Gastroesophageal sphincter (tissue), 4 donors: ENCODE data around the gene MARCHF6. TPM values are rescaled to one million over a fixed set of nuclear protein-coding genes. Genes with fewer than 3 reads are reported as not detected.
"Not testable (repeated sequence)": the region's sequence is repeated elsewhere in the genome, so short reads cannot be mapped to it uniquely, and the experiment has no call there.

ENCODE experiments used
- ATAC-seq: fragments of 150-250 bp; one replicate; pipeline ENCODE4 v1.9.1; 2016; ENCODE audit warnings: mild to moderate bottlenecking, moderate library complexity
- H3K27ac ChIP-seq, 4 donors: fragments of 200-600 bp; sonication (generic) in 3 of 4; 1 replicate in 3 of 4; 2 replicates in 1 of 4; pipeline ENCODE4 v1.5.1; 2016 to 2019
- H3K27me3 ChIP-seq: fragments of 200-600 bp; sonication (generic); one replicate; pipeline ENCODE4 v1.5.1; 2019
- H3K36me3 ChIP-seq, 2 donors: fragments of 200-600 bp; sonication (generic); one replicate each; pipeline ENCODE4 v1.5.1; 2019; ENCODE audit warnings: control low read depth in 1 of 2
- H3K4me1 ChIP-seq, 3 donors: fragments of 200-600 bp; sonication (generic); 1 replicate in 2 of 3; 2 replicates in 1 of 3; pipeline ENCODE4 v1.5.1; 2016 to 2019; ENCODE audit warnings: control low read depth in 2 of 3
- H3K4me3 ChIP-seq, 2 donors: fragments of 200-600 bp; sonication (generic); one replicate each; pipeline ENCODE4 v1.5.1; 2019; ENCODE audit warnings: mild to moderate bottlenecking in 1 of 2, moderate library complexity in 1 of 2
- H3K9me3 ChIP-seq, 3 donors: fragments of 200-600 bp; sonication (generic); one replicate each; pipeline ENCODE4 v1.5.1; 2017 to 2019; ENCODE audit warnings: control low read depth in 2 of 3
- CTCF ChIP-seq, 4 experiments: fragments of 200-600 bp in 2 of 4; fragments of 450-650 bp in 2 of 4; sonication (generic) in 1 of 4; IDR thresholded peaks; one replicate each; pipeline ENCODE4 v1.5.1; 2017 to 2019; ENCODE audit warnings: antibody characterized with exemption in 4 of 4, mild to moderate bottlenecking in 2 of 4, moderate library complexity in 2 of 4
- EP300 ChIP-seq: sonication (generic); formaldehyde crosslinking; IDR thresholded peaks from one replicate; pipeline ENCODE4 v1.6.1; 2017; ENCODE audit warnings: antibody characterized with exemption, mild to moderate bottlenecking
- POLR2A ChIP-seq, 2 donors: fragments of 450-650 bp; IDR thresholded peaks; one replicate each; pipeline ENCODE4 v1.6.1; 2017; ENCODE audit warnings: antibody characterized with exemption in 2 of 2, mild to moderate bottlenecking in 2 of 2, moderate library complexity in 1 of 2
- POLR2AphosphoS5 ChIP-seq: sonication (generic); formaldehyde crosslinking; IDR thresholded peaks from one replicate; pipeline ENCODE4 v1.6.1; 2017; ENCODE audit warnings: antibody characterized with exemption
- WGBS, 2 donors: methylation state at CpG; one replicate each; pipeline ENCODE4 v1.1.5; 2018; ENCODE audit warnings: low coverage in 1 of 2; 5-methylcytosine and 5-hydroxymethylcytosine counted together
- total RNA-seq, 4 donors: library from RNA; depleted of rRNA; stranded (reverse); fragments of >200 nt; gene quantifications; one replicate each; pipeline ENCODE4 v1.1.0, GENCODE V29; 2016

The MARCHF6 gene
- total RNA-seq, 4 donors from 2014 or later, result 69.9 to 106 (median 93.9) TPM

DNA sequence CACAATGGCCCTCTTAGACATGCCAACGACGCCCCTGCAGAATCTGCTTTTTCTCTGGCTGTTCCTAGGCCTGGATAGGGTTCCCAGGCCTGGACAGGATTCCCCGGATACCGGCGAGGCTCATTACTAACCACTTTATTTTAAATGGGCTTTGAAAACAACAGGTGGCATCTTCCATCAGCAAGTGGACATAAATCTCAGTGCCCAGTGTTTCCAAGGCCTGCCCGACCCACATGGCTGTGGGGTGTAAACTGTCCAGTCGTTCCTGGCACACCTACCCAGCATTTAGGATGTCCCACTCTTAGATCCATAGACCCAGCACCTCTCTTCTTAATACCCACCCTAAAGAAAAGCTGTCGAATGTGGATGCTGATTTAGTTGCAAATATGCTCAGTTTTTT, 46.7 kb upstream of the MARCHF6 start:
- TF ChIP-seq POLR2A (IDR thresholded peaks at IDR 0.05), result no peak
- no peak for TF ChIP-seq POLR2AphosphoS5
- TF ChIP-seq CTCF (IDR thresholded peaks at IDR 0.05), result no peak
- no peak for TF ChIP-seq EP300
- no peaks in the 10 kb centered on the region for H3K36me3 ChIP-seq
- H3K27ac ChIP-seq, result peak overlapping the region in 3 of 4 donors; percentile 83 to 87 (median 86)
- no peak for ATAC-seq
- no peaks in the 10 kb centered on the region for H3K27me3 ChIP-seq
- H3K4me1 ChIP-seq, result peaks cover 0 to 20% (median 0%) of the 10 kb centered on the region in 3 donors
- peak overlapping the region; percentile 53 to 70 for H3K4me3 ChIP-seq
- WGBS, 2 donors, result 20 to 28% methylated on average over 2 to 5 of the region's 8 CpGs
- no peaks in the 10 kb centered on the region for H3K9me3 ChIP-seq

- TF ChIP-seq CTCF (IDR thresholded peaks at IDR 0.05) (no peak), POLR2AphosphoS5 (no peak), POLR2A (IDR thresholded peaks at IDR 0.05) (no peak), EP300 (no peak)
Observed at GRCh38 chr5:10307206-10308148, 46.0 kb upstream of the MARCHF6 start, which contains the start of gene CMBL. Gene CMBL (minus strand): TSS chr5:10307902. CDS start chr5:10290762, 17,140 bp downstream.

DNA sequence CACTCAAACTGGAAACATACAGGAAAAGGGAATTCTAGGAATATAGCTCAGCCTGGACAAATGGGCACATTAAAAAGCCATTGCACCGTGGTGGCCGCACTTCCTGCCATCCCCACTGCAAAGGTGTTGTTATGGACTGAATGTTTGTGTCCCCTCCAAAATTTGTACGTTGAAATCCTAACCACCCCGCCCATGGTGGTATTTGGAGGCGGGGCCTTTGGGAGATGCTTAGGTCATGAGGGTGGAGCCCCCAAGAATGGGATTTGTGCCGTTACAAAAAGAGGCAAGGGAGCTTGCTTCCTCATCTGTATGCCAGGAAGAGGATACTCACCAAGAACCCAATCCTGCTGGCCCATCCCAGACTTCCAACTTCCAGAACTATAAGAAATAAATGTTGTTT, 44.7 kb upstream of the MARCHF6 start:
- H3K36me3 ChIP-seq, result no peaks in the 10 kb centered on the region
- no peak overlapping the region for H3K27ac ChIP-seq
- H3K9me3 ChIP-seq, result no peaks in the 10 kb centered on the region
- TF ChIP-seq CTCF (IDR thresholded peaks at IDR 0.05), result no peak
- TF ChIP-seq EP300, result no peak
- no peak for TF ChIP-seq POLR2AphosphoS5
- no peak for TF ChIP-seq POLR2A (IDR thresholded peaks at IDR 0.05)
- WGBS, 2 donors, result 83 to 89% methylated on average over 4 to 5 of the region's 6 CpGs
- no peak for ATAC-seq
- H3K27me3 ChIP-seq, result no peaks in the 10 kb centered on the region
- no peak overlapping the region for H3K4me3 ChIP-seq
- peaks cover 0 to 15% (median 0%) of the 10 kb centered on the region in 3 donors for H3K4me1 ChIP-seq

More at GRCh38 chr5:10307206-10308148, 46.0 kb upstream of the MARCHF6 start, which contains the start of gene CMBL:
- peak; percentile 77 for ATAC-seq
- H3K27me3 ChIP-seq, result no peaks in the 10 kb centered on the region
- no peaks in the 10 kb centered on the region for H3K9me3 ChIP-seq
- H3K36me3 ChIP-seq, result no peaks in the 10 kb centered on the region
- peak within 1 kb of the TSS in 3 of 4 donors; percentile 83 to 87 (median 86) for H3K27ac ChIP-seq
- H3K4me3 ChIP-seq, result peak within 1 kb of the TSS; percentile 53 to 70
- WGBS, 2 donors, result 1 to 3% methylated on average over 5 to 30 of the region's 56 CpGs
- H3K4me1 ChIP-seq, result peaks cover 0 to 15% (median 0%) of the 10 kb centered on the region in 3 donors

DNA sequence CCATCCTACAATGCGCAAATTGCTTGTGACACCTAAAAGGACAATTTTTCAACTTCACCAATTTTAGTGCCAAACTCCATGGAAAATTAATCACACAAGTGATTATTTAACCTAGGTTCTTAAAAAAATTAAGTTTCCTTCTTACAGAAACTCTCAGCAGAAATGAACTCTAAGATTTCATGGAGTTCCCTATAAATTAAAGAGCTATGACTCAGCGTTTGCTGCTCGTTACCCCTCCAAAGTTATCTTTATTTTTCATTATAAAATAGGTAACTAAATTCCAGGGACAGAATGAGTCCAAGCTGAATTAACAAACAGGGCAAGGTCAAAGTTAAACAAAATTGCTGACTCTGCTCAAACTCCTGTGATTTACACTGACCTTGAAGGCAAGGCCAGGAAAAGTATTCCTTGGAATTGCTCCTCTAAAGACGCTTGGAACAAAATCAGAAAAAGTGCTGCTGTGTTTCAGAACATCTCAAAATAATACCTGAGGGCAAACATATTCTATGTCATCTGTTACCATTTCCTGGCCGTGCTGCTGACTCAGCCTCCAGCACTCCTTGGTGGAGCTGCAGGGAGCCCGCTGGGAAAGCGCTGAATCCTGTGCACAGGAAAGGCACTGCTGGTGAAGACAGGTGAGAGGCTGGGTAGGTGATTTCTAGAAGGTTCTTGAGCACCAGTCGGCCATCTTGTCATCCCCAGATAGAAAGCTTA, 43.3 kb upstream of the MARCHF6 start:
- TF ChIP-seq POLR2A (IDR thresholded peaks at IDR 0.05) (no peak), EP300 (no peak), CTCF (IDR thresholded peaks at IDR 0.05) (no peak), POLR2AphosphoS5 (no peak)
- WGBS, 2 donors, result 74 to 76% methylated on average over 4 to 8 of the region's 8 CpGs
- no peaks in the 10 kb centered on the region for H3K36me3 ChIP-seq
- H3K4me3 ChIP-seq, result no peak overlapping the region
- H3K9me3 ChIP-seq, result no peaks in the 10 kb centered on the region
- no peak for ATAC-seq
- H3K27me3 ChIP-seq, result no peaks in the 10 kb centered on the region
- peaks cover 0 to 15% (median 0%) of the 10 kb centered on the region in 3 donors for H3K4me1 ChIP-seq
- no peak overlapping the region for H3K27ac ChIP-seq

- not testable (repeated sequence) for H3K4me3 ChIP-seq, H3K27ac ChIP-seq, H3K27me3 ChIP-seq, H3K9me3 ChIP-seq, H3K36me3 ChIP-seq, ATAC-seq
- 60 to 87% methylated on average over 5 to 7 of the region's 8 CpGs for WGBS, 2 donors
- peaks cover 0 to 12% (median 0%) of the 10 kb centered on the region in 3 donors for H3K4me1 ChIP-seq
Observed at GRCh38 chr5:10310835-10311570, 42.5 kb upstream of the MARCHF6 start.
